GM18520 (cell line): Measurements from ENCODE around the gene MTMR1.

Experiments used
- ATAC-seq: cut with Tn5 transposase; IDR thresholded peaks from one replicate; pipeline ENCODE4 v1.9.1; 2021; ENCODE audit not compliant: unreplicated experiment

Gene MTMR1

GRCh38 chrX:150696331-150696730 is 3.1 kb downstream of the MTMR1 start:
- no peak for ATAC-seq

- ATAC-seq = no peak
These were observed 3.7 kb downstream of the MTMR1 start for GRCh38 chrX:150696866-150697265.

GRCh38 chrX:150697641-150698040 is 4.4 kb downstream of the MTMR1 start:
- no peak for ATAC-seq

GRCh38 chrX:150698981-150699380 is 5.8 kb downstream of the MTMR1 start:
- ATAC-seq = no peak

- ATAC-seq = no peak
These were observed 6.9 kb downstream of the MTMR1 start for GRCh38 chrX:150700107-150700506.

- no peak for ATAC-seq
These were observed 8.2 kb downstream of the MTMR1 start for GRCh38 chrX:150701377-150701776.

- ATAC-seq = no peak
These were observed 9.9 kb downstream of the MTMR1 start for GRCh38 chrX:150702966-150703694.

GRCh38 chrX:150703695-150703974 is 10.4 kb downstream of the MTMR1 start:
- no peak for ATAC-seq

GRCh38 chrX:150704030-150704613 is 10.9 kb downstream of the MTMR1 start:
- ATAC-seq = no peak

GRCh38 chrX:150712619-150713018 is 19.4 kb downstream of the MTMR1 start:
- no peak for ATAC-seq

GRCh38 chrX:150715184-150715583 is 22.0 kb downstream of the MTMR1 start:
- no peak for ATAC-seq

- no peak for ATAC-seq
These were observed 26.4 kb downstream of the MTMR1 start for GRCh38 chrX:150719621-150720020.

- ATAC-seq = no peak
These were observed 36.8 kb downstream of the MTMR1 start for GRCh38 chrX:150729956-150730355.

GRCh38 chrX:150730719-150731118 is 37.5 kb downstream of the MTMR1 start:
- no peak for ATAC-seq

GRCh38 chrX:150731795-150732194 is 38.6 kb downstream of the MTMR1 start:
- no peak for ATAC-seq

GRCh38 chrX:150736475-150736874 is 43.3 kb downstream of the MTMR1 start:
- no peak for ATAC-seq

- ATAC-seq = no peak
These were observed 58.9 kb downstream of the MTMR1 start for GRCh38 chrX:150752124-150752523.

GRCh38 chrX:150753357-150753756 is 60.2 kb downstream of the MTMR1 start:
- no peak for ATAC-seq

GRCh38 chrX:150753968-150754367 is 60.8 kb downstream of the MTMR1 start:
- no peak for ATAC-seq

- no peak for ATAC-seq
These were observed 64.2 kb downstream of the MTMR1 start for GRCh38 chrX:150757371-150757770.

- ATAC-seq = no peak
These were observed 66.6 kb downstream of the MTMR1 start for GRCh38 chrX:150759568-150760416.

- ATAC-seq = no peak
These were observed 68.1 kb downstream of the MTMR1 start for GRCh38 chrX:150761176-150761818.
